LNCaP clone FGC (cell line): Measurements from ENCODE around the gene RTL10.

Source experiments
- DNase-seq: peaks from one replicate; pipeline ENCODE4 v3.0.0-alpha.2; 2011; ENCODE audit warnings: low read depth
- H3K4me3 ChIP-seq: 2 replicates; pipeline ENCODE4 v1.5.1; 2011; ENCODE audit warnings: mild to moderate bottlenecking, low read depth, low read length, control low read depth
- TF ChIP-seq, protein P1 (sequence below): IDR thresholded peaks from 2 replicates; pipeline ENCODE4 v1.5.1; 2012; ENCODE audit warnings: mild to moderate bottlenecking; ENCODE audit not compliant: control insufficient read depth, insufficient read depth; ENCODE audit errors: extremely low read depth

Gene RTL10

GRCh38 chr22:19893363-19893762 lies 38.7 kb upstream of the RTL10 start:
- TF ChIP-seq, protein P1, sequence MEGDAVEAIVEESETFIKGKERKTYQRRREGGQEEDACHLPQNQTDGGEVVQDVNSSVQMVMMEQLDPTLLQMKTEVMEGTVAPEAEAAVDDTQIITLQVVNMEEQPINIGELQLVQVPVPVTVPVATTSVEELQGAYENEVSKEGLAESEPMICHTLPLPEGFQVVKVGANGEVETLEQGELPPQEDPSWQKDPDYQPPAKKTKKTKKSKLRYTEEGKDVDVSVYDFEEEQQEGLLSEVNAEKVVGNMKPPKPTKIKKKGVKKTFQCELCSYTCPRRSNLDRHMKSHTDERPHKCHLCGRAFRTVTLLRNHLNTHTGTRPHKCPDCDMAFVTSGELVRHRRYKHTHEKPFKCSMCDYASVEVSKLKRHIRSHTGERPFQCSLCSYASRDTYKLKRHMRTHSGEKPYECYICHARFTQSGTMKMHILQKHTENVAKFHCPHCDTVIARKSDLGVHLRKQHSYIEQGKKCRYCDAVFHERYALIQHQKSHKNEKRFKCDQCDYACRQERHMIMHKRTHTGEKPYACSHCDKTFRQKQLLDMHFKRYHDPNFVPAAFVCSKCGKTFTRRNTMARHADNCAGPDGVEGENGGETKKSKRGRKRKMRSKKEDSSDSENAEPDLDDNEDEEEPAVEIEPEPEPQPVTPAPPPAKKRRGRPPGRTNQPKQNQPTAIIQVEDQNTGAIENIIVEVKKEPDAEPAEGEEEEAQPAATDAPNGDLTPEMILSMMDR = no peak
- no peak for DNase-seq
- H3K4me3 ChIP-seq = no peak overlapping the region

GRCh38 chr22:19892925-19893324 lies 38.3 kb upstream of the RTL10 start:
- TF ChIP-seq, protein P1 = no peak
- DNase-seq = no peak
- H3K4me3 ChIP-seq = no peak overlapping the region

- no peak for DNase-seq
- TF ChIP-seq, protein P1 = no peak
- no peak overlapping the region for H3K4me3 ChIP-seq
These were observed 37.7 kb upstream of the RTL10 start for GRCh38 chr22:19892257-19892879.

- no peak for DNase-seq
- TF ChIP-seq, protein P1 = no peak
- no peak overlapping the region for H3K4me3 ChIP-seq
These were observed 36.9 kb upstream of the RTL10 start for GRCh38 chr22:19891317-19892256.

- no peak for DNase-seq
- no peak overlapping the region for H3K4me3 ChIP-seq
- TF ChIP-seq, protein P1 = no peak
These were observed 36.0 kb upstream of the RTL10 start for GRCh38 chr22:19890502-19891316.

DNA sequence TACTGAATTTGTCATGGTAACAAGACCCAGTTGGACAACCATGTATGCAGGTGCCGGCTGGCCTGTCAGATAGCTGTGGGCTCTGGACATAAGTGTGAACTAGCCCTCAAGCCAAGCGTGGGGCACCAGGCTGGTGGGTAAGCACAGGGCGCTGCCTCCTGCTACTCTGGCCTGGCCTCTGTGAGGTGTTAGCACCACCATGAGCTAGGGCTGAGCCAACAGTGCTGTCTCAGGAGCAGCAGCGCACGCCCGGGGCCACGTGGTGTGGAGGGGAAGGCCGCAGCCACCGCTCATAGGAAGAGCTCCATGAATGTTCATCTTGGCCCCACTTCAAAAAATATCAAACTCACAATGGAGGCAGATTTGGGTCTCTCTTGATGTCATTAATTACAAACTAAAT lies 35.3 kb upstream of the RTL10 start:
- H3K4me3 ChIP-seq = no peak overlapping the region
- DNase-seq = no peak
- TF ChIP-seq, protein P1 = no peak
